ENCODE data around the gene PDE9A.
"Not testable (repeated sequence)": the region's sequence is repeated elsewhere in the genome, so short reads cannot be mapped to it uniquely, and the experiment has no call there.

DNA sequence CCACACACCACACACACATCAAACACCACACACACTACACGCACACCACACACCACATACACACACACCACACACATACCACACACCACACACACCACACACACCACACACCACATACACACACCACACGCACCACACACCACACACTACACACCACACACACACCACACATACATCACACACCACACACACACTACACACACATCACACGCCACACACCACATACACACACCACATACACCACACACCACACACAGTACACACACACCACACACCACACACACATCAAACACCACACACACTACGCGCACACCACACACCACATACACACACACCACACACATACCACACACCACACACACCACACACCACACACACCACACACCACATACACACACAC lies 38.0 kb upstream of the PDE9A start:
- TF ChIP-seq, protein P1, sequence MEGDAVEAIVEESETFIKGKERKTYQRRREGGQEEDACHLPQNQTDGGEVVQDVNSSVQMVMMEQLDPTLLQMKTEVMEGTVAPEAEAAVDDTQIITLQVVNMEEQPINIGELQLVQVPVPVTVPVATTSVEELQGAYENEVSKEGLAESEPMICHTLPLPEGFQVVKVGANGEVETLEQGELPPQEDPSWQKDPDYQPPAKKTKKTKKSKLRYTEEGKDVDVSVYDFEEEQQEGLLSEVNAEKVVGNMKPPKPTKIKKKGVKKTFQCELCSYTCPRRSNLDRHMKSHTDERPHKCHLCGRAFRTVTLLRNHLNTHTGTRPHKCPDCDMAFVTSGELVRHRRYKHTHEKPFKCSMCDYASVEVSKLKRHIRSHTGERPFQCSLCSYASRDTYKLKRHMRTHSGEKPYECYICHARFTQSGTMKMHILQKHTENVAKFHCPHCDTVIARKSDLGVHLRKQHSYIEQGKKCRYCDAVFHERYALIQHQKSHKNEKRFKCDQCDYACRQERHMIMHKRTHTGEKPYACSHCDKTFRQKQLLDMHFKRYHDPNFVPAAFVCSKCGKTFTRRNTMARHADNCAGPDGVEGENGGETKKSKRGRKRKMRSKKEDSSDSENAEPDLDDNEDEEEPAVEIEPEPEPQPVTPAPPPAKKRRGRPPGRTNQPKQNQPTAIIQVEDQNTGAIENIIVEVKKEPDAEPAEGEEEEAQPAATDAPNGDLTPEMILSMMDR (IDR thresholded peaks at IDR 0.05), result not testable (repeated sequence)
- not testable (repeated sequence) for TF ChIP-seq POLR2A (IDR thresholded peaks at IDR 0.05)
